ENCODE results near the gene NAA10.

The NAA10 gene

DNA sequence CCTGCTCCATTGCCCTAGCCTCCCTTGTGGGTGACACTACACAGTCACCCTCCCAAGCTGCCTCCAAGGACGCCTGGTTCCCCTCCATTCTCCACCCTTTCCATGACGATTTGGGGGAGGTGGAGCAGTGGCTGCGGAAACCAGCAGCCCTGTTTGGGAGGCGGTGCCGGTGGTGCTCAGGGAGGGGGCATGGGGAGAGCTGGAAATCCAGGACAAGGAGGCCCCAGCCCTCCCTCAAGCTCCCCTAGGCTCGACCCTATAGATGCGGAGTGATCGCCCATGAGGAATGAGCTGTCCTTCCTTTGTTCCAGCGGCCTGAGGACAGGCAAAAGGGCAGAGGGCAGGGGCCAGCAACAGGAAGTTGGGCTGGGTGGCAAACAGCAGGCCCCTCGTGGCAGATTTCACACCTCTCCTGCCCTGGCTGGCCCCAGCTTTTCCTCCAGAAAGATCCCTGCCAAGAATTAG is 13.2 kb upstream of the NAA10 start:
- no peak for DNase-seq

DNA sequence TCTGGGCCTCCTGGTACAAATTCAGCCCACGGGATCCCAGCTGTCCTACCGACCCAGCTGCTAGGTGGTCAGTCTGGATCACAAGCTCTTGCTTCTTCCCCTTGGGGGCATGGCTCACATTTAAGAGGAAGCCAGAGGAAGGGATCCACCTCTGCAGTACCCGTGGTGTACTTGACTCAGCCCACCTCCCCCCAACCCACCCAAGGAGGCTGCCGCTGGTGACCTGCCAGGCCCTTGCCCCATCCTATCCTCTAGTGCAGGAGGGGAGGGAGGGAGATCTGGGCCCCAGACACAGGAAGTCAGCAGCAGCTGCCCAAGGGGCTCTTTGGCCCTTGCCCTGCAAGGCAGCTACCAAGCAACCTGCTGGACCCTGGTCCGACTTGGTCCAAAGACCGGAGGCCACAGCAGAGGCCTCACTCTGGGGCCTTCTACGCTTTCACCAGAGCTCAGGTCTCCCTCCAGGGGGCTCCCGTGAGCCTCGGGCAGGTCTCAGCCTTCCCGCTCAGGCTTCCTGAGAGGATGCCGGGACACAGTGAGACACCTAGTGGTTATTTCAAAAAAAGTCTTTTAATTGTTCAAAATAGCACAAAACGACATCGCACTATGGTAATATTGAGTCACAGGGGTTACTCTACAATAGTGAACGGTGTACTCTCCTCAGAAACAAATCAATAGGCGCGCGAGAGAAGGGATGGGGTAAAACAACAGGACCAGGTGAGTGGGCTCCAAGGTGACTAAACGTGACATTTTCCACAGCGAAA is 12.4 kb upstream of the NAA10 start:
- DNase-seq = peak; percentile 62

DNA sequence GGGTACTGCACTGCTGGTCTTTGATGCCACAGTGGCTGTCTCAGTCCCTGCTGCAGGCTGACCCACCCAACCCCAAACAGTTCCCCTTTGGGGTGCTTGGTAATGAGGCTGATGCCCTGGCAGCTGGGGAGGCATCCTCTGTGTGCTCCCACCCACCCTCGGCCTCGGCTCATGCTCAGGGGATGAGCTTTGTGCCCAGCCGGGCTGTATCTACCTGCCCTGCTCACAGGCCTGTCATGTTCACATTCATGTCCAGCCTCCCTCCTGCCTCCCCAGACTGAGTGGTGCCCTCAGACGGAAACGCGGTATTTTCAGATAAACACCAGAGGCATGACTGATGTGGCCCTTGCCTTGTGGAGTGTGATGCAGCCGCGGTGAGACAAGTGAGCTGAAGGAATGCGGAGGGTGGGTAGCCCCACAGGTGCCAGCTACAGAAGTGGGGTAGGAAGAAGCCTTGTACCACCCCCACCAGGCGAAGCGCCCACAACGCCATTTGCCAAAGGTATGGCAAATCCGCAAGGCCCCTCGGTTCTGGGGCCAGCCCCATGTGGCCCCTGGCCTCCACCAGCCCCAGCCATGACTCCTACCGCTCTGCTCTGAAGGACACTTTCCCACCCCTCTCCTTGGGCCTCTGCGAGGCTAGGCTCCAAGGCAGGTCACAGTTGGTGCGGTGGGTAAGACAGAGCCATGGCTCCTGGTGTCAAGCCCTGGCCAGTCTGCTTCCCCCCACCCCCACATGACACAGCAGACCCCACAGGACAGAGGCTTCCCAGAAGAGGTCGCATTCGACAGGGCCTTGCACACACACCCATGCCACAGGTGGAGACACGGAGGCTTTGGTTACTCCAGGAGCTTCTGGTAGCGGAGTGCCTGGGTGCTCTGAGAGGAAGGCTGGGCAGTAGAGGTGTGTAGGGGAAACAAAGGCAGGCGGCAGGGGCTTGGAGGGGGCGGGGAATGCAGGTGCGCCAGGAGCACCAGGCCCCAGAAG is 11.4 kb upstream of the NAA10 start:
- no peak for DNase-seq

DNA sequence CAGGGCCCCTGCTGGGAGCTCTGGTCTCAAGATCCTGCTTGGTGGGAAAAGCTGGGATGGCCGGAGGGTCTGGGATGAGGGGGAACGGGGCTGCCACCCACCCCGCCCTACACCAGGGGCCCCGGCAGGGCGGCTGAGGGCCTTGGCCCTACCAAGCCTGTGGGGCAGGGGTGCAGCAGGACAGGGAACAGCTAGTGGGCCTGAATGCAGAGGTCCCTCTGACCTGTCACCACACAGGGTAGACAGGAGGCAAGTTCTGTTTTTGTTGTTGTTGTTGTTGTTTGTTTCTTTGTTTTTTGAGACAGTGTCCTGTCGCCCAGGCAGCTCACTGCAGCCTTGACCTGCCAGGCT is 9.9 kb upstream of the NAA10 start:
- no peak for DNase-seq

DNA sequence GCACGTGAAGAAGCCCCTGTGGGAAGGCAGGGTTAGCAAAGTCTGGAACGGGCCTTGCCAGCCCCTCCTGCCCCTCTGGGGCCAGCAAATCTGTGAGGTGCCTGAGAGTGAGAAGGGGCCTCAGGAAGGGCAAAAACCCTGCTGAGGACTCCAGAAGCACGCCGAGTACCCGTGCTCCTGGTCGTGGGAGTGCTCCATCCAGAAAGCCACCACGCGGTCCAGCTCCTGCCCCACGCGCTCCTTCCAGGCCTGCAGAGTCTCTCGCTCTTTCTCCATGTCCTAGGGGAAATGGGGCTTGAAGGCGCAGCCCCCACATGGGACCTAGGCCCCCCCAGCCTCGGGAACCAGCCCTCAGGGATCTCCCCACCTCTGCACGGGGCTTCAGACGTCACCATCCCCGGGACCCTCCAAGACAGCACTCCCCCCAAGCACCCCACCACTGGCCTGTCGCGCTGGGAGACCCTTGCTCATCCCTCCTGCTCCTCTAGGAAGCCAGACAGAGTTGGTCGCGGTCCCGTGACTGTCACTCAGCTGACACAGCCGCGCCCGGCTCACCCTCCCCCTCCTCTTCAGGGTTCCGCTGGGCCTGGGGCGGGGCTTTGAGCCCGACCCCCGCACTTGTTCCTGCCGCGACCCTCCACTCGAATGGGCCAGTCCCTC is 9.4 kb upstream of the NAA10 start, which contains the start of gene RENBP:
TSS of gene RENBP (minus strand) at position 504 of the 660 bp plus-strand sequence. CDS start at position 471, 33 bp downstream.
- no peak for DNase-seq

DNA sequence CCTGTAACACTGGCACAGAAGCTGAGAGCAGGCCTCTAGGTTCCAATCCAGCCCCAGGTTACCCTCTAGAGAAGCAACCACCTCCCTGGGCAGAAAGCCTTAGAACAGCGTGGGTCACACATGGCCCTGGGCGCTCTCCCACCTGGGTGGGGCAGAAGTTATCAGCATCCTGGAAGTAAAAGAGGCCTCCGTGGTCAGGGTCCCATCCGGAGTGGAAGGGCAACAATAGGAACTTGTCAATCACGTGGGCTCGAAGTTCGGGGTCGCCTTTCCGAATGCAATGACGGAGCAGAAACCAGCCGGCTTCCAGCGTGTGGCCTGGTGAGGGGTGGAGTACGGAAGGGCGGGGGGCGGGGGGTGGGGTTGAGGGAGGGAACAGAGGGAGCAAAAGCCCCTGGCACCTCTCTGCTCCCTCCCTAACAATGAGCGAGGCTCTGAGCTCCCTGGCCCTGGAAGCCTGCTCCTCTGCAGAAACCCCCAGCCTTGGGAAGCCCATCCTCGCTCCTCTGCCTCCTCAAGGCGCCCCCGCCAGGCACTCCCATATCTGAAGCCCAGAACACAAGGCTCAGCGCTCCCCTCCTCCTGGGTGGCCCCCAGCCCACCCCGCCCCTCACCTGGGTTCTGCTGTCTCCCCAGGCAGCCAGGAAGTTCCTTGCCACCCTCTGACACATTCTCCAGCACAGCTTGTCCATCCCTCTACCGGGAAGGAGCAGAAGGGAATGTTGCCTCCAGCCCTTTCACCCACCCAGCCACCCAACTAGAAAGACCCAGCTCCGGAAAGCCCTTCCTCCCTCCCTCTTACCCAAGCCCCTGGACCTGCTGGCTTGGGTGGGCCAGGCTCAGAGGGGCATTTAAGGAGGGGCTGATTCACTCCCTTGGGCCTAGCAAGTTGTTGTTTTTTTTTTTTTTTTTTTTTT is 6.8 kb upstream of the NAA10 start:
- no peak for DNase-seq

DNA sequence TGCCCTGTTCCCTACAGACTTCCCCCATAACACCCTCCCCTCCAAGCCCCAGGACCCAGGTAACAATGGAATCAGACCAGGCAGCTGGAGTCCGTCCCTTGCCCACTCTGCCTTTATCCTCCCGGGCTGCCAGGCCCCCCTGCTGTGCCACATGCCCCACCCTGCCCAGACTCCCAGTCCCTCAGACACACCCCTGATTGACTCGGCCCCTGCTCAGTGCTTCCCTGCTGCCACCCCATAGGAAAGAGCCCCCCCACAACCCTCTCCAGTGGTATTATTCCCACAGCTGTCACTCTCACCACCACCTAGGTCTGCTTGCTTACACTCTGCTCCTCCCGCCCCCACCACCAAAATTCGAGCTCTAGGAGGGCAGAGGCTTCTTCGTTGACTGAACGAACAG is 4.7 kb upstream of the NAA10 start:
- no peak for DNase-seq

DNA sequence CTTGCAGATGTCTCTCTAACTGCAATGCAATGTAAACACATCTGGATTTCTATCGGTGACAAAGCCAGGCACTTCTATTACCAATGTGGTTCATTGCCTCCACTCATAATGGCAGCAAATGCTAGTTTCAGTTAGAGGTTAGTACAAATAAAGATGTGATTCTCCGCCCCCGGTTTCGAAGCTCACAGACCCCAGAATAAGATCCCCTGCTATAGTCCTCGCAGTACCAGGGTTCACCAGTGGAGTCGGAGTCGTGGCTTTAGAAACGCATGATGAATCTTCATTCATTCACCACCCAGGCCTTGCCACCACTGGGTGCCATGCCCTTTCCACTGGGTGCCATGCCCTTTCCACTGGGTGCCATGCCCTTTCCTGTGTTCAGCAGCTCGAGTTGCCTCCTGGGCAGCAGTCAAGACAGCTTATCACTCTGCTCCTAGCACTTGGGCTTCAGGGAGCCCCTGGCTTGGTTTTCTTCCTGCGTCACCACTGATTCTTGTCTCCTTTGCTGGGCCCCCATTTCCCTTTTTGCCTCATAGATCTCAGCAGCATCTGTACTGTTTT is 3.5 kb upstream of the NAA10 start:
- no peak for DNase-seq

DNA sequence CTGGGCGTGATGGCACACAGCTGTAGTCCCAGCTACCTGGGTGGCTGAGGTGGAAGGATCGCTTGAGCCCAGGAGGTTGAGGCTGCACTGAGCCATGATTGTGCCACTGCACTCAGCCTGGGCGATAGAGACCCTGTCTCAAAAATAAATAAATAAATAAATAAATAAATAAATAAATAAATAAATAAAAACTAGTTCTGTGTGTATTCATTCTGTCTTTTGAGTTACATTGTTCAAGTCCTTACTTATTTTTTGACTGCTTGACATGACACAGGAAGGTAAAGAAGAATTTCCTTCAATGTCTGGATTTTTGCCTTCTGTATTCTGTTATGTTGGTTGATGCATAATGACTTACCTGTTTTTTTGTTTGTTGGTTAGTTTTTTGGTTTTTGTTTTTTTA is 2.2 kb upstream of the NAA10 start:
- no peak for DNase-seq

DNA sequence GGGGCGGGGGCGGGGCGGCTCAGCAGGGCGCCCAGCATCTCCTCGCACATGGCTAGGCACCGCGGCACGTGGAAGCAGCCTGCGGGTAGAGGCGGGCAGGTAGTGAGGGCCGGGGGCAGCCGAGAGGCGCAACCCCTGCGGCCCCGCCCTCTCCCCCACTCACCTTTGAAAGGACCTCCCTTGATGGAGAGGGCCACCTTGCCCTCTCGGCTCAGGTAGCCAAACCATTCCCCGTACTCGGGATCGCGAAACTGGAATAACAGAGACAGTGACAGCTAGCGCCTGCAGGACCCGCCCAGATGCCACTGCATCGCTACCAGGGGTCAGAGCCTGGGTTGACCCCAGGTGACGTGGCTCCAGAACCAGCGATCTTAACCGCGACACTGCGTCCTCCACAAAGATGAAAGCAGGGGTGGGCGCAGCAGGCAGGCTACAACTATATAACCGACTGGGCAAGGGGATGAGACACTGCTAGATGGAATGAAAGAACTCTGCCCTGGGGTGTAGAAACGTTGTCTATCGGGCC is 552 bp upstream of the NAA10 start:
- no peak for DNase-seq

DNA sequence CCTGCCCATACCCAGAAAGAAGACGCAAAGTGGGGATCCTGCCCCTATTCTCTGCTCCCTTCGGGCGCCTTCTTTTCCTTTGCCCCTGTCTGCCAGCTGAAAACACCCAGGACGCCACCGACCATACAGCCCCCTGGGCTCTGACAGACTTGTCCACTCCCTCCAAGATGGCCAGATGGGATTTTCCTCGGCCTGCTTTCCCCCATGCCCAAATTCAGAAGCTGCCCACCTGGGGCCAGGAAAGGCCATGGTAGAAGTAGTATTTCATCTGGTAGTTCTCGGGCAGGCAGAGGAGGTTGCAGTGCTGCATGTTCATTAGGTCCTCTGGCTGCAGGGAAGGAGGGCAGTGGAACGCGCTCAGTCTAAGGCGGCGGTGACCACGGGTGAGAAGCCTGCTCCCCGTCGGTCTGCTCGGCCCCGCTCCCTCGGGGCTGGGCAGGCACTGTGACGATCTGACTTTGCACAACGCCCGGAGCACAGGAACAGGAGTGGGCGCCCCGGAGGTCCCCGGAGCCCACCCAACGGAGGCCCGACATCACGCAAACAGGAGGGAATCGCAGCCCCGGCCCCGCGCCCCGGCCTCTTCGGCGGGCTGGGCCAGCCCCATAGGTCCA is 582 bp downstream of the NAA10 start:
- no peak for DNase-seq

DNA sequence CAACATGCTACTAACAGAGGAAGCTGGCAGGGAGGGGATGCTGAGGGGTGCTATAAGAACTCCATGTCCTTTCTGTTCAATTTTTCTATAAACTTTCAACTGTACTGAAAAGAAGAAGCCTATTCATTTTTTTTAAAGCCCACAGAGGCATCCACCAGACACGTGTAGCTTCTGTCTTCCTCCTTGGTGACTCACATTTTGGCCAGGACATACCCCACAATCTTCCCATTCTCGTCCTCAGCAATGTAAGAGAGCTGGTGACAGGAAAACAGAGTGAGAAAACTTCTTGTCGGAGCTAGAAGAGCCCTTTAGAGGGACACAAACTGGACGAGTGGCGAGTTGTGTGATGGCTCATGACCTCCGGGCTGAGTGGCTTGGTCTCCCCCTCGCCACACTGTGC is 1.1 kb downstream of the NAA10 start:
- DNase-seq = no peak

DNA sequence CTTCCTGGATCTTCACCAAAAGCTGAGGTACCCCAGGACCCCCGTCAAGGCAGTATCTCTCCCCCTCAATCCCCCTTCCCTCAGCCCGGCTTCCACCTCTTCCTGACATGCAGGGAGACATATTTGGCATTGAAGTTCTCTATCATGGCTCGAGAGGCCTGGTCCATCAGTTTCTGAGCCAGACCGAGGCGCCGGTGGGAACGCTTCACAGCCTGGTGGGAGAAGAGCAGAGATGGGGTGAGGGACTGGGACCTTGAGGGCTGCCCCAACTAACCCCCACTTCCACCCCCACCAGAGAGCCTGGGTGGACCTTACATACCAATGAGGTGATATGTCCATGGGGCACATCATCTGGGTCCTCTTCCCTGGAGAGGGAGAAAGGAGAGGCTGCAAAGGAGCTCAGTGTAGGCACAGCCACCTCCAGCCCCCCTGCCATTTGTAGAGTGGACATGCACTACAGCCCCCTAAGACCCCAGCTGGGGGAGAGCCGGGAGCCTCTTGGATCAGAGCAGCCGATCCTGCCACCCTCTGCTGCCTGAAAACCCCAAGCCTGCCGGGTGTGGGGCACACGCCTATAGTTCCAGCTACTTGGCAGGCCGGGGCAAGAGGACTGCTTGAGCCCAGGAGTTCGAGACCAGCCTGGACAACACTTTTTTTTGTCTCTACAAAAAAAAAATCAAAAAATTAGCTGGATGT is 2.5 kb downstream of the NAA10 start:
- DNase-seq = no peak

DNA sequence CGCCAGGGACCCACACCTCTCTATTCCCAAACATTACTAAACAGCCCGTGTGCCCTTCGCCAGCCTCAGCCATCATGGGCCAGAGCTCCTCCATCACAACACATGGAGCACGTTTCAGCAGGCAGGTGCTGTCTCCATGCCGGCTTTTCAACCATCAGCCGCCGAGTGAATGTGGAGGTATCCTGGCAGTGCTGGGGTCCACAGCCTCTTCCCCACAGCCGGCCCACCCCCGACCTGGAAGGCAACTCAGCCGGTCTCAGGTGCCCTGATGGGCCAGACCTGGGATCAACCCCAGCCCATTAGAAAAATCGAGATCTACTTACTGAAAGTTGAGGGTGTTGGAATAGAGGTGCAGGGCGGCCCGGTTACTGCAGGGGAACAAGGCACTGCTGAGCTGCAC is 3.1 kb downstream of the NAA10 start:
- DNase-seq = no peak

DNA sequence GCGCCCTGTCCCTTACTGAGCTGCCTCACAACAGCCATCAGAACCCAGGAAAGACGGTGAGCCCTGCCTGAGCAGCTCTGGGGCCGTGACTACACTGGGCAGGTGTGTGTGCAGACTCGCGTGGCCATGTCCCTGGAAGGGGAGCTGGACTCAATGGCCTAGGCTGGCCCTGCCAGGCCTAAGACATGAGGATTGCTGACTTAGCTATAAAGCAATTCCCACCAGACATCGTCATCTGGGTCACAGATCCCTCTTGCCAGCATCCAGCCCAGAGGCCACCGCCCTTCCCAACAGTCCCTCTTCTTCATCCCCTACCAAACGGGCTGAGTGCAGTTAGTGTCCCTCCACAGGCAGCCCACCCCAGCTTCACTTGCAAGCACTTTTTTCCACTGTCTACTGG is 3.7 kb downstream of the NAA10 start:
- no peak for DNase-seq

DNA sequence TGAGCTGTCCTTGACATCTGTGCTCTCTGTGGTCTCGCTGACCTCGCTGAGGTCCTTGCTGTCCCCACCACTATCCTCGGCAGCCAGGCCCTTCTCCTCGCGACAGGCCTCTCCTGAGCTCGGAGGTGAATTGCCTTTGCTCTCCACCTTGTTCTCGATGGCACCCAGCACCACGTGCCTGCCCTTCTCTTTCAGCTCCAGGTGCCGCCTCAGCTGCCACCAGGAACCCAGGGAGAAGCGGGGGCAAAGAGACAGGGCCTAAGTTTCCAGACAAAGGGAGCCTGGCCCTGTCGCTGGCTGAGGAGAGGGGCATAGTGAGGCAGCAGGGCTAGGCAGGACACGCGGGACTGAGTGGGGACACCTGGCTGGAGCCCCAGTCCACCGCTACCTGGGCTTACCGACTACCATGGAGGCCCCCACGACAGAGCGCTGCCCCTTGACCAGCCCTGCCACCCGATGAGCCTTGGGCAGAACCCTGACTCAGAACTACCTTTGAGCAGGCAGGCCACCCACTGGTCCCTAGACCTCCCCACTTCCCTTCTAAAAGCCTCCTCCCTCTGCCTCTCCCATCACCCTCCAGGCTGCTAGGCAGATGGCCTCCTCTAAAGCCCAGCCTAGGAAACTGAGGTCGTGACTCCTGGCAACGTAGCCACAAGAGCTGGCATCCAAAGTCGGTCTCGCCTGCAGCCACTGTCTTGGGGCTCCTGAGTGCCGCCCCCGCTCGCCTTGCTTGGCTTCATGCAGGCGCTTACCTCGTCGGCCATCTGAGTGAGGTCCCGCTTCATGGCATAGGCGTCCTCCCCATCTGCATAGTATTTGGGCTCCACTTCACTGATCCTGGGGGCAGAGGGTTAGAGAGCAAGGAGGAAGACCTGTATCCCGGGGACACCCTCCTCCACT is 4.6 kb downstream of the NAA10 start:
- no peak for DNase-seq

DNA sequence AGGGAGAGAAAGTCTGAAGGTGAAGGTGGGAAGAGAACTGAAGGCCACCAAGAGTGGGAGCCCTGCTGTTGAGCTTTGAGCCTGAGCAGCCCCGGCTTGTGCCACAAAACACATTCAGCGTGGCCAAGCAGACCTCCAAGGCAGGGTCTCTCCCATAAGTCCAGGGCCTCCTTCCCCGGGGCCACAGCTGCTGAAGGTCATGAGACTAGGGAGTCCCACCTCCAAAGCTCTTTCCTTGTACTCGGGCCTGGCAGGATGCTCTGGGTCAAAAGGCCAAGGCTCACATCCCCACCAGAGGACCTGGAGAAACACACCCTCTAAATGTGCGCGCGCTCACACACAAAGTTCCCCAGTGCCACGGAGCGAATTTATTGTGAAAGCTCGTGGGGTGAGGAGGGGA is 5.3 kb downstream of the NAA10 start:
- DNase-seq = no peak

DNA sequence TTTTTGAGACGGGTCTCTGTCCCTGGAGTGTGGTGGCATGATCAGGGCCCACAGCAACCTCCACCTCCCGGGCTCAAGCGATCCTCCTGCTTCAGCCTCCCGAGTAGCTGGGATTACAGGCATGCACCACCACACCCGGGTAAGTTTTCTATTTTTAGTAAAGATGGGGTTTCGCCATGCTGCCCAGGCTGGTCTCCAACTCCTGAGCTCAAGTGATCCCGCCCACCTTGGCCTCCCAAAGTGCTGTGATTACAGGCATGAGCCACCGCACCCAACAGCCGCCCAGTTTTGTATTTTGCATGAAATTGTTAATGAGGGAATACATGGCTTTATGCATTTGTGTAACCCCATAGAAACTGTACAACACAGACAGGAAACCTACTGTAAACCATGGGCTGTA is 6.0 kb downstream of the NAA10 start:
- no peak for DNase-seq
